ENCODE results near the gene GPR21. TPM values are rescaled to one million over a fixed set of nuclear protein-coding genes. Genes with fewer than 3 reads are reported as not detected.

The GPR21 gene
- total and polyA plus RNA-seq, 4 donors: 0.03 to 6.1 (median 3.7) TPM; not detected in 1

DNA sequence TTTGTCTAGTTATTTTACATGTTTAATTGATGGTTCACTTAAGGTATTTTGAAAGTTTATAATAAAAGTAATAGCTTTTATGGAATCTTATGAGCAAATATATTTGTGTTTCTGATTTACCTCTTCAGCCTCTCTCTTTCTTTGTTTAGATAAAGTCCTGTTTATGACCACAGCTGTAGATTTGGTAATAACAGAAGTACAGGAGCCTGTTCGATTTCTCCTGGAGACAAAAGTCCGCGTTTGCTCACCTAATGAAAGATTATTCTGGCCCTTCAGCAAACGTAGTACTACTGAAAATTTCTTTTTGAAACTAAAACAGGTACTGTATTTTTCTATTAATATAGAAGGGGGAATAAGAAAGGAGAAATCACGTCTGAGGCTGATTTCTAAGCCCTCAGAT, 35.0 kb upstream of the GPR21 start:
- Histone ChIP-seq H3K27me3 (ENCODE audit: control insufficient read depth in 3 of 3, insufficient read depth in 3 of 3, low read length in 2 of 3) (no peaks in the 10 kb centered on the region), H3K4me3 (no peak overlapping the region), H3K27ac (ENCODE audit: low read depth in 1 of 2, low read length in 1 of 2) (no peak overlapping the region), H3K4me1 (ENCODE audit: control insufficient read depth in 5 of 5, insufficient read depth in 5 of 5, low read length in 5 of 5) (peaks cover 0 to 3% (median 0%) of the 10 kb centered on the region in 5 donors), H3K36me3 (ENCODE audit: control insufficient read depth in 4 of 4, insufficient read depth in 4 of 4, low read length in 4 of 4) (peaks cover 6 to 22% (median 14%) of the 10 kb centered on the region in 4 donors), H3K9me3 (ENCODE audit: control insufficient read depth in 4 of 4, insufficient read depth in 3 of 4, low read length in 3 of 4) (no peaks in the 10 kb centered on the region), H3K9ac (ENCODE audit: insufficient read depth in 1 of 2, low read length in 2 of 2) (no peak overlapping the region)
- WGBS, 2 donors: 91 to 93% methylated on average over 5 of the region's 5 CpGs
- TF ChIP-seq, protein P1, sequence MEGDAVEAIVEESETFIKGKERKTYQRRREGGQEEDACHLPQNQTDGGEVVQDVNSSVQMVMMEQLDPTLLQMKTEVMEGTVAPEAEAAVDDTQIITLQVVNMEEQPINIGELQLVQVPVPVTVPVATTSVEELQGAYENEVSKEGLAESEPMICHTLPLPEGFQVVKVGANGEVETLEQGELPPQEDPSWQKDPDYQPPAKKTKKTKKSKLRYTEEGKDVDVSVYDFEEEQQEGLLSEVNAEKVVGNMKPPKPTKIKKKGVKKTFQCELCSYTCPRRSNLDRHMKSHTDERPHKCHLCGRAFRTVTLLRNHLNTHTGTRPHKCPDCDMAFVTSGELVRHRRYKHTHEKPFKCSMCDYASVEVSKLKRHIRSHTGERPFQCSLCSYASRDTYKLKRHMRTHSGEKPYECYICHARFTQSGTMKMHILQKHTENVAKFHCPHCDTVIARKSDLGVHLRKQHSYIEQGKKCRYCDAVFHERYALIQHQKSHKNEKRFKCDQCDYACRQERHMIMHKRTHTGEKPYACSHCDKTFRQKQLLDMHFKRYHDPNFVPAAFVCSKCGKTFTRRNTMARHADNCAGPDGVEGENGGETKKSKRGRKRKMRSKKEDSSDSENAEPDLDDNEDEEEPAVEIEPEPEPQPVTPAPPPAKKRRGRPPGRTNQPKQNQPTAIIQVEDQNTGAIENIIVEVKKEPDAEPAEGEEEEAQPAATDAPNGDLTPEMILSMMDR (IDR thresholded peaks at IDR 0.05; ENCODE audit: control extremely low read depth, extremely low read depth): no peak
- no peak for ATAC-seq (ENCODE audit: insufficient read depth, low FRiP score)
- no peak for DNase-seq

DNA sequence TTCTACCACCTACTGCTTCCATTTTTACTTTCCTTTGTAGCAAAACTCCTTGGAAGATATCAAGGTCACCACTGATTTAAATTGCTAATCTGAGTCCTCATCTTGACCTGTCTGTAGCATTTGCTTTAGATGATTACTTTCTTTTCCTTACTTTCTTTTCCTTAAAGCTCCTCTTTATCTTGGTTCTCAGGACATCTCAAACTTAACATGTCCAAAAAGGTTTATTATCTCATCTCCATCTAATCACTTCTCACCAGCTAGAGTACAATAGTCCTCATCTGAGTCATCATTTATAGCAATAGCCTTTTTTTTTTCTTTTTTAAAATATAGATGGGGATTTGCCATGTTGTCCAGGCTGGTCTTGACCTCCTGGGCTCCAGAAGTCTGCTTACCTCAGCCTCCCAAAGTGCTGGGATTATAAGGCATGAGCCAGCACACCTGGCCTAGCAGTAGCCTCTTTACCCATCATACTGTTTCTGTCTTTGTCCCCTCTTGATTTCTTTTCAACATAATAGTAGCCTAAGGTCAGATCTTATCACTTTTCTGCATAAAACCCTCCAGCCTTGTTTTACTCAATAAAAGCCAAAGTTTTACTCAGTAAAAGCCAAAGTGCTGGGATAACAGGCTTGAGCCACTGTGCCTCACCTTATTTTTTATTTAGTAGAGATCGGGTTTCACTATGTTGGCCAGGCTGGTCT, 32.9 kb upstream of the GPR21 start:
- WGBS, 2 donors: 100% methylated on average over 1 of the region's 1 CpG
- DNase-seq (no peak), ATAC-seq (ENCODE audit: insufficient read depth, low FRiP score) (no peak)
- no peak overlapping the region for H3K4me3 ChIP-seq
- H3K4me1 ChIP-seq (ENCODE audit: control insufficient read depth in 5 of 5, insufficient read depth in 5 of 5, low read length in 5 of 5): peaks cover 0 to 3% (median 0%) of the 10 kb centered on the region in 5 donors
- peaks cover 7 to 28% (median 12%) of the 10 kb centered on the region in 4 donors for H3K36me3 ChIP-seq (ENCODE audit: control insufficient read depth in 4 of 4, insufficient read depth in 4 of 4, low read length in 4 of 4)
- TF ChIP-seq, protein P1 (IDR thresholded peaks at IDR 0.05; ENCODE audit: control extremely low read depth, extremely low read depth): no peak
- H3K9me3 ChIP-seq (ENCODE audit: control insufficient read depth in 4 of 4, insufficient read depth in 3 of 4, low read length in 3 of 4): no peaks in the 10 kb centered on the region
- no peak overlapping the region for H3K27ac ChIP-seq (ENCODE audit: low read depth in 1 of 2, low read length in 1 of 2)
- no peak overlapping the region for H3K9ac ChIP-seq (ENCODE audit: insufficient read depth in 1 of 2, low read length in 2 of 2)
- no peaks in the 10 kb centered on the region for H3K27me3 ChIP-seq (ENCODE audit: control insufficient read depth in 3 of 3, insufficient read depth in 3 of 3, low read length in 2 of 3)

DNA sequence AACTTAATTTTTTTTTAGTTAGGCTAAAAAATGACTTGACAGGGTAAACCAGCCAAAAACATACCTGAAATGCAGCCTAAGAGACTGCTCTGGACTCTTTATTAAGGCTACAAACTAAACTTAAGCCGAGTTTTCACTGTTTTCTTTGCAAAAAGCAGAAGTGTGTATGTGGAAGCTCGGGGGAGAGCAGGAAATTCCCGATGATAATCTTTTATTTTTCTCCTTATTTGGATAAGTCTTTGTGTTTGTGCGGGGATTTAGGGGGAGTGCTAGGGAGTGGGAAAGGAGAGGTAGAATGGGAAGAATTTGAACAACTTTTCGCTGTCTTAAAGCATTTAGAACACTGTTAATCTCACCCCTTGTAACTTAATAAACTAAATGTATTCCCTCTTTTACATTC, 30.7 kb upstream of the GPR21 start:
- ATAC-seq (ENCODE audit: insufficient read depth, low FRiP score) (no peak), DNase-seq (no peak)
- Histone ChIP-seq H3K27ac (ENCODE audit: low read depth in 1 of 2, low read length in 1 of 2) (no peak overlapping the region), H3K9me3 (ENCODE audit: control insufficient read depth in 4 of 4, insufficient read depth in 3 of 4, low read length in 3 of 4) (no peaks in the 10 kb centered on the region), H3K9ac (ENCODE audit: insufficient read depth in 1 of 2, low read length in 2 of 2) (no peak overlapping the region), H3K36me3 (ENCODE audit: control insufficient read depth in 4 of 4, insufficient read depth in 4 of 4, low read length in 4 of 4) (peaks cover 7 to 23% (median 12%) of the 10 kb centered on the region in 4 donors), H3K4me3 (no peak overlapping the region), H3K27me3 (ENCODE audit: control insufficient read depth in 3 of 3, insufficient read depth in 3 of 3, low read length in 2 of 3) (no peaks in the 10 kb centered on the region), H3K4me1 (ENCODE audit: control insufficient read depth in 5 of 5, insufficient read depth in 5 of 5, low read length in 5 of 5) (peaks cover 0 to 3% (median 0%) of the 10 kb centered on the region in 5 donors)
- 26 to 47% methylated on average over 5 of the region's 5 CpGs for WGBS, 2 donors
- TF ChIP-seq, protein P1 (IDR thresholded peaks at IDR 0.05; ENCODE audit: control extremely low read depth, extremely low read depth): no peak
